ENCODE data around the gene MNT.

DNA sequence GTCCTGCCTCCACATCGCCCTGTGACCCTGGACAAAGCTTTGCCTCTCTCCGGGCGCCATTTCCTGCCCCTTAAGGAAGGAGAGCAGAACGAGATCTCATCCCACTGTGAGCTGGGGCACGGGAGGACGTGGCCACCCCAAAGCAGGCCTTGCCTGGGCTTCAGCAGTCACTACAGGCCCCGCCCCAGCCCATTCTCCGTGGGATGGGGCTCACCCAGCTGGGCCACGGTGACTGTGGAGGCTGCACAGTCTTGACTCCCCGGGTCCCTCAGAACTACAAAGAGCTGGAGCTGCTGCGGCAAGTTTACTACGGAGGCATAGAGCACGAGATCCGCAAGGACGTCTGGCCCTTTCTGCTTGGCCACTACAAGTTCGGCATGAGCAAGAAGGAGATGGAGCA lies 28.2 kb downstream of the MNT start:
- no peak for TF ChIP-seq YY1 (IDR thresholded peaks at IDR 0.05; ENCODE audit: insufficient read depth, insufficient read length)
- no peak for TF ChIP-seq ZNF274 (IDR thresholded peaks at IDR 0.05; ENCODE audit: low read depth, low read length)

All from NT2/D1 (cell line).